ENCODE data around the gene HK3.

Gene HK3

DNA sequence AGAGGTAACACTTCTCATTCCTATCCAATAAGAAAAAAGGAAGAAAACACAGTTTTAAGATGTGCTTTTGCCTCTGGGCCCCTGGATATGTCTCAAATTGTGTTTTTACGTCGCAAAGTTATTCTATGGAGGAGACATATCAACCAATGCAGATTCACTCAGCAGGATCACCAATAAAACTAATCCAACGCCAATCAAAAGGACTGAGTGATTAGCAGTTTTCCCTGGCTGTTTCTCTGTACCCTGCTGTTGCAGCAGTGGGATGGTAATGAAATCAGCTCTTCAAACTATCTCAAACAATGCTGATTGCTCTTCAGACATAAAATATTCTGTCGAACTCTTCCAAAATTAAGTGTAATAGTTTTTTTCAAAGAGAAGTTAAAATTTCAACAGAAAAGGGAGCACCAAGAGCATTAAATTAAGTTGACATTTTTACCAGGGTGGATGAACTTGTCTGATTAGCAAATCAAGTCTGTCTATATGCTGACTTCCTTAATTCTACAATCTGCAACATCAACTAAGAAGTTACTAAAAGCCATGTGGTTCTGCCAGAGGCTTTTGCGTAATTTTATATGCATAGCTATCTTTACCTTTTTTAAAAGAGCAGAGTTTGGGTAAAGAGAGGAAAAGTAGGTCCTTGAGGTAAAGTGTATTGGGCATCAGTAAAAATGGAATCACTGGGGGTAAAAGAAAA is 9.7 kb upstream of the HK3 start:
- Histone ChIP-seq H3K27ac (ENCODE audit: low read length) (no peak overlapping the region), H3K4me3 (ENCODE audit: low read depth in 1 of 2, low read length in 2 of 2) (no peak overlapping the region), H3K36me3 (ENCODE audit: insufficient read depth, low read length) (peaks cover 78% of the 10 kb centered on the region), H3K79me2 (ENCODE audit: insufficient read depth, low read length) (no peaks in the 10 kb centered on the region), H3K9ac (ENCODE audit: low read depth, low read length) (no peak overlapping the region), H3K4me1 (ENCODE audit: insufficient read depth, low read length) (no peaks in the 10 kb centered on the region), H2AFZ (ENCODE audit: low read depth, low read length) (no peak overlapping the region), H3K9me3 (ENCODE audit: insufficient read depth, low read length, severe bottlenecking) (no peaks in the 10 kb centered on the region), H3K4me2 (ENCODE audit: insufficient read depth, low read length) (no peak overlapping the region), H4K20me1 (ENCODE audit: insufficient read depth, low read length) (no peaks in the 10 kb centered on the region), H3K27me3 (ENCODE audit: insufficient read depth, low read length, poor library complexity) (no peaks in the 10 kb centered on the region)
- ATAC-seq (ENCODE audit: insufficient read depth, low read depth) (no peak), DNase-seq (no peak)
- TF ChIP-seq EZH2 (IDR thresholded peaks at IDR 0.05; ENCODE audit: borderline replicate concordance, low read depth, low read length, severe bottlenecking): no peak
- TF ChIP-seq, protein P1, sequence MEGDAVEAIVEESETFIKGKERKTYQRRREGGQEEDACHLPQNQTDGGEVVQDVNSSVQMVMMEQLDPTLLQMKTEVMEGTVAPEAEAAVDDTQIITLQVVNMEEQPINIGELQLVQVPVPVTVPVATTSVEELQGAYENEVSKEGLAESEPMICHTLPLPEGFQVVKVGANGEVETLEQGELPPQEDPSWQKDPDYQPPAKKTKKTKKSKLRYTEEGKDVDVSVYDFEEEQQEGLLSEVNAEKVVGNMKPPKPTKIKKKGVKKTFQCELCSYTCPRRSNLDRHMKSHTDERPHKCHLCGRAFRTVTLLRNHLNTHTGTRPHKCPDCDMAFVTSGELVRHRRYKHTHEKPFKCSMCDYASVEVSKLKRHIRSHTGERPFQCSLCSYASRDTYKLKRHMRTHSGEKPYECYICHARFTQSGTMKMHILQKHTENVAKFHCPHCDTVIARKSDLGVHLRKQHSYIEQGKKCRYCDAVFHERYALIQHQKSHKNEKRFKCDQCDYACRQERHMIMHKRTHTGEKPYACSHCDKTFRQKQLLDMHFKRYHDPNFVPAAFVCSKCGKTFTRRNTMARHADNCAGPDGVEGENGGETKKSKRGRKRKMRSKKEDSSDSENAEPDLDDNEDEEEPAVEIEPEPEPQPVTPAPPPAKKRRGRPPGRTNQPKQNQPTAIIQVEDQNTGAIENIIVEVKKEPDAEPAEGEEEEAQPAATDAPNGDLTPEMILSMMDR (IDR thresholded peaks at IDR 0.05; ENCODE audit: borderline replicate concordance, extremely low read depth, low read length, poor library complexity, severe bottlenecking): no peak

DNA sequence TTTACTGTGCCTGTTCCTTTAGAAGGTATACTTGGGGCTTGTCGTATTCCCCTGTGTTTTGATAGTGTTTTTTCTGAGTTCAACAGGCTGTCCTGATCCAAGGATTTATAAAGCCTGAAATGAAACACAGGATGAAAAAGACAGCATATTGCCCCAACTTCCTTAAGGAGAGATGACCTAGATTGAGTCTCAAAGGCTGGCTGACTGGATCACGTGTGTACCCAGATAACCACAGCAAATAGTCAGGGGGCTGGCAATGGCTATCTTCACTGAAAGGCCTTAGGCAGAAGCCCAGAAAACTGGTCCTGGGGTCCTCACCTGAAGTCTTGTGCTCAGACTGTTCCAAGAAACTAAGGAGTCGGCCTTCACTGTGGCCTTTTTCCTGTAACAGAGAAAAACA is 7.7 kb upstream of the HK3 start:
- H3K4me2 ChIP-seq (ENCODE audit: insufficient read depth, low read length): no peak overlapping the region
- DNase-seq (no peak), ATAC-seq (ENCODE audit: insufficient read depth, low read depth) (no peak)
- H2AFZ ChIP-seq (ENCODE audit: low read depth, low read length): no peak overlapping the region
- H3K4me3 ChIP-seq (ENCODE audit: low read depth in 1 of 2, low read length in 2 of 2): no peak overlapping the region
- H3K4me1 ChIP-seq (ENCODE audit: insufficient read depth, low read length): no peaks in the 10 kb centered on the region
- no peak overlapping the region for H3K27ac ChIP-seq (ENCODE audit: low read length)
- no peaks in the 10 kb centered on the region for H3K9me3 ChIP-seq (ENCODE audit: insufficient read depth, low read length, severe bottlenecking)
- H3K79me2 ChIP-seq (ENCODE audit: insufficient read depth, low read length): no peaks in the 10 kb centered on the region
- no peaks in the 10 kb centered on the region for H4K20me1 ChIP-seq (ENCODE audit: insufficient read depth, low read length)
- H3K9ac ChIP-seq (ENCODE audit: low read depth, low read length): no peak overlapping the region
- H3K36me3 ChIP-seq (ENCODE audit: insufficient read depth, low read length): peaks cover 84% of the 10 kb centered on the region
- H3K27me3 ChIP-seq (ENCODE audit: insufficient read depth, low read length, poor library complexity): no peaks in the 10 kb centered on the region
- no peak for TF ChIP-seq EZH2 (IDR thresholded peaks at IDR 0.05; ENCODE audit: borderline replicate concordance, low read depth, low read length, severe bottlenecking)
- TF ChIP-seq, protein P1 (IDR thresholded peaks at IDR 0.05; ENCODE audit: borderline replicate concordance, extremely low read depth, low read length, poor library complexity, severe bottlenecking): no peak

DNA sequence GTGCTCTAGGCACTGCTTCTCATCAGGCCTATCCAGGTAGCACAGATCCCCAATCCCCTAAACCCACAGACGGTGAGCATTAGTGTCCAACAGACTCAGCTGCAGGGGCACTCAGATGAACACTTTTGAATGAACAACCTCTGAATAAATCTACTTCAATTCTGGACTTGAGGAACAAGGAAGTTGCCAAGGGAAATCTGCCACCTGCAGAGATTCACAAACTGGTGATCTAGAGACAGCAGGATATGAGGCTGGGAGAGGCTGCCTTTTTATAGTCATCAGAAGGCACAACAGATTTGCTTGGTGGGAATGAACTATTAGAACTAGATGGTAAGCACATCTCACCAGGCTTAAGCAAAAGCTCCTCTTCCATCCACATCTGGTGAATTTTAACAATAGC is 7.0 kb upstream of the HK3 start:
- peaks cover 80% of the 10 kb centered on the region for H3K36me3 ChIP-seq (ENCODE audit: insufficient read depth, low read length)
- H3K27ac ChIP-seq (ENCODE audit: low read length): no peak overlapping the region
- ATAC-seq (ENCODE audit: insufficient read depth, low read depth) (no peak), DNase-seq (no peak)
- no peaks in the 10 kb centered on the region for H3K9me3 ChIP-seq (ENCODE audit: insufficient read depth, low read length, severe bottlenecking)
- no peak overlapping the region for H3K9ac ChIP-seq (ENCODE audit: low read depth, low read length)
- H3K4me3 ChIP-seq (ENCODE audit: low read depth in 1 of 2, low read length in 2 of 2): no peak overlapping the region
- no peaks in the 10 kb centered on the region for H3K4me1 ChIP-seq (ENCODE audit: insufficient read depth, low read length)
- no peak overlapping the region for H3K4me2 ChIP-seq (ENCODE audit: insufficient read depth, low read length)
- no peaks in the 10 kb centered on the region for H3K27me3 ChIP-seq (ENCODE audit: insufficient read depth, low read length, poor library complexity)
- TF ChIP-seq EZH2 (IDR thresholded peaks at IDR 0.05; ENCODE audit: borderline replicate concordance, low read depth, low read length, severe bottlenecking): no peak
- TF ChIP-seq, protein P1 (IDR thresholded peaks at IDR 0.05; ENCODE audit: borderline replicate concordance, extremely low read depth, low read length, poor library complexity, severe bottlenecking): no peak
- H2AFZ ChIP-seq (ENCODE audit: low read depth, low read length): no peak overlapping the region
- H4K20me1 ChIP-seq (ENCODE audit: insufficient read depth, low read length): no peaks in the 10 kb centered on the region
- H3K79me2 ChIP-seq (ENCODE audit: insufficient read depth, low read length): no peaks in the 10 kb centered on the region

All from DND-41 (cell line).